ENCODE results near the gene TNFRSF1A. TPM values are rescaled to one million over a fixed set of nuclear protein-coding genes. Genes with fewer than 3 reads are reported as not detected.

The TNFRSF1A gene
- total RNA-seq, 4 donors from 2014 or later: 196 to 437 (median 306) TPM

GRCh38 chr12:6374786-6375160 is 32.9 kb upstream of the TNFRSF1A start:
- Histone ChIP-seq H3K27me3 (no peaks in the 10 kb centered on the region), H3K36me3 (no peaks in the 10 kb centered on the region), H3K27ac (peak overlapping the region; percentile 43 to 95 (median 76)), H3K9me3 (no peaks in the 10 kb centered on the region), H3K4me1 (peaks cover 5 to 96% (median 49%) of the 10 kb centered on the region in 4 donors), H3K4me3 (peak overlapping the region in 1 of 4 donors; percentile 16)
- WGBS, 2 donors: 66 to 72% methylated on average over 7 of the region's 7 CpGs
- no peak for DNase-seq (ENCODE audit: low spot score in 2 of 2)
- TF ChIP-seq CTCF (IDR thresholded peaks at IDR 0.05): no peak

- Histone ChIP-seq H3K9me3 (no peaks in the 10 kb centered on the region), H3K27me3 (no peaks in the 10 kb centered on the region), H3K27ac (peak overlapping the region in 3 of 4 donors; percentile 43 to 95 (median 89)), H3K36me3 (no peaks in the 10 kb centered on the region), H3K4me1 (peaks cover 5 to 92% (median 49%) of the 10 kb centered on the region in 4 donors), H3K4me3 (peak overlapping the region in 1 of 4 donors; percentile 16)
- no peak for TF ChIP-seq POLR2A (IDR thresholded peaks at IDR 0.05)
- TF ChIP-seq CTCF (IDR thresholded peaks at IDR 0.05): no peak
- no peak for TF ChIP-seq EP300 (IDR thresholded peaks at IDR 0.05)
- WGBS, 2 donors: 79 to 80% methylated on average over 23 to 24 of the region's 24 CpGs
- DNase-seq (ENCODE audit: low spot score in 2 of 2): no peak
These were observed 32.3 kb upstream of the TNFRSF1A start for GRCh38 chr12:6374028-6374785.

DNA sequence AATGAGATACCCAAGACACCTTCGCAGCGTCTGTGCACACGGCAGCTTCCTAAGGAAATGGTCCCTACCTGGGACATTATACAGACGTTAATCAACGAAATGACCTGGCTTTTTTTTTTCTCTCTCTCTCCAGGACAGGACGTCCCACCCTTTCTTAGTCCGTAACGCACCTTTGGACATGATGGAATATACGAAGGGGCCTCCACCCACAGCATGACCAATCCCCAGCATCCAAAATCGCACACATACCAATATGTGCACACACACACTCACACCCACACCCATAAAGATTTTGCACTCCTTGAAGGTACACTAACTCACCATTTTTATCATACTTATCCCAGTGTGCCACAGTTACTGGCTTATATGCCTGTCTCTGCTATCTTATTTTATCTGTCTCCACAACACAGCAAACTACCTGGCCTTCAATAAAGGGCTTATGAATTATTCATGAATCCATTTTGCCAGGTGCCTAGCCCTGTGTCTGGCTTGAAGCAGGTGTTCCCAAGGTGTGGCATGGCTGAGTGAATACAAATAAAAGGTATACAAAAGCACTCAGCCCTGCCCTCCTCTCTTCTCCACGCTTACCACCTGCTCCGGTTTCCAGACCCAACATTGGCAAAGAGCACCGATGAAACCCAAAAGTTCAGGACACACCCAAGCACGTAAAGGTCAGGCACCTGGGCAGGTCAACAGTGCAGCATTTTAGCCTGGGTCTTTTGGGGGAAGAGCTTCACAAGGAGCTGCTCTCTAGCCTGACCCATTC is 31.3 kb upstream of the TNFRSF1A start:
- H3K4me1 ChIP-seq: peaks cover 5 to 86% (median 44%) of the 10 kb centered on the region in 4 donors
- H3K27ac ChIP-seq: peak overlapping the region; percentile 67 to 95 (median 83)
- WGBS, 2 donors: 68 to 73% methylated on average over 14 of the region's 14 CpGs

GRCh38 chr12:6372403-6373003 is 30.6 kb upstream of the TNFRSF1A start:
- Histone ChIP-seq H3K27ac (peak overlapping the region; percentile 67 to 95 (median 83)), H3K4me3 (no peak overlapping the region), H3K27me3 (no peaks in the 10 kb centered on the region), H3K36me3 (no peaks in the 10 kb centered on the region), H3K9me3 (no peaks in the 10 kb centered on the region), H3K4me1 (peaks cover 4 to 85% (median 37%) of the 10 kb centered on the region in 4 donors)
- 14 to 18% methylated on average over 8 of the region's 8 CpGs for WGBS, 2 donors
- peak in 1 of 2 donors; percentile 52 for DNase-seq (ENCODE audit: low spot score in 2 of 2)
- TF ChIP-seq CTCF (IDR thresholded peaks at IDR 0.05) (no peak), POLR2A (IDR thresholded peaks at IDR 0.05) (peak in 1 of 2 donors; percentile 30), EP300 (IDR thresholded peaks at IDR 0.05) (peak in 1 of 2 donors; percentile 60)

More for the DNA sequence above, 31.3 kb upstream of the TNFRSF1A start:
- no peaks in the 10 kb centered on the region for H3K36me3 ChIP-seq
- H3K4me3 ChIP-seq: no peak overlapping the region
- no peak for DNase-seq (ENCODE audit: low spot score in 2 of 2)
- no peaks in the 10 kb centered on the region for H3K27me3 ChIP-seq
- TF ChIP-seq CTCF (IDR thresholded peaks at IDR 0.05): no peak
- TF ChIP-seq EP300 (IDR thresholded peaks at IDR 0.05): no peak
- TF ChIP-seq POLR2A (IDR thresholded peaks at IDR 0.05): no peak
- H3K9me3 ChIP-seq: no peaks in the 10 kb centered on the region

Data from tibial nerve (tissue), 4 donors.